Measurements from ENCODE around the gene C21orf58. TPM values are rescaled to one million over a fixed set of nuclear protein-coding genes. Genes with fewer than 3 reads are reported as not detected.

C21orf58 gene
- polyA plus RNA-seq, 4 donors = 6.1 to 26.2 (median 16.9) TPM

DNA sequence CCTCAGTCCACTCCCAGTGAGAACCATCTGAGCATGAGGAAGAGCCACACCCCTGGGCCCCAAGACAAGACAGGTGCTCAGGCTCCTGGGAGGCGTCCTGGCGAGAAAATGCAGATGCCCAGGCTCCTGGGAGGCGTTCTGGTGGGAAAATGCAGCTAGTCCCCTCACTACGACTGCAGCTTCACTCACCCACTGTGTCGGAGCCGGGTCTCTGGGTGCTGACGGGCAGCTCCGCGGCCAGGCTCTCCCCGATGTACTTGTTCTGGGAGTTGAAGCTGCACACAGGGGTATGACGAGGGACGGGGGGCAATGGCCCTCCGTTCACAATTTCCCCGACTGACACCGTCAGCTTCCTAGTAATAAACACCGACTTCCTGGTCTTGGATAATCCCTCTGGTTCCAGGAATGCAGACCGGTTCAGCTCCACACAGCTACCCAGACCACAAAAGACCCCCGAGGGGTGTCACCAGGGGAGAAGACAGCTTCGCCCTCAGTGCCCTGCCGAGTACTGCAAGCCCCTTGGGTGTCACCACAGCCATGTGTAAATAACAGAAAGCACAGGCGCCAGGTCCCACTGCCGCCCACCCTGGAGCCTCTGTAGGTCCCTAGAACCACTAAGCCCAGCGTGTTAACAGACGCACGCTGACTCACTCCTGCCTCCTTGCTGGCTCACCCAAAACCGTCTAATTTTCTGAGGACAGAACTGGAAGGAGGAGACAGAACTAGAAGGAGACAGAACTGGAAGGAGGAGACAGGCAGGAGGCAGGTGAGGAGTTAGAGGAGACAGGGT lies 57.7 kb downstream of the C21orf58 start:
- DNase-seq (ENCODE audit: low read depth in 4 of 4, low spot score in 2 of 4) = no peak

DNA sequence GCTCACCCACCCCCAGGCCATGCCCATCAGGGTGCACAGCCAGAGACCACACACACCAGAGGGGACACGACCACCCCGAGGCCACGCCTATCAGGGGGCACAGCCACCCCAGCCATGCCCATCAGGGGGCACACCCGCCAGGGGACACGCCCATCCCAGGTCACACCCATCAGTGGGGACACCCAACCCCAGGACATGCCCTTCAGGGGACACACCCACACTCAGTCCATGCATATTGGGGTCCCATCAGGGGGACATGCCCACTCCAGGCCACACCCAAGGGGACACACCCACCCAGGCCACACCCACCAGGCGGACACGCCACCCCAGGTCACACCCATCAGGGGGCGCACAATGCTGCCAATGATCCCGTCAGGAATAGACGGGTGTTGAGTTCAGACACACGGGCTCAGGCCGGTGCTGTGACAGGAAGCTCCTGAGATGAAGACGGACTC lies 59.0 kb downstream of the C21orf58 start:
- no peak for DNase-seq (ENCODE audit: low read depth in 4 of 4, low spot score in 2 of 4)

DNA sequence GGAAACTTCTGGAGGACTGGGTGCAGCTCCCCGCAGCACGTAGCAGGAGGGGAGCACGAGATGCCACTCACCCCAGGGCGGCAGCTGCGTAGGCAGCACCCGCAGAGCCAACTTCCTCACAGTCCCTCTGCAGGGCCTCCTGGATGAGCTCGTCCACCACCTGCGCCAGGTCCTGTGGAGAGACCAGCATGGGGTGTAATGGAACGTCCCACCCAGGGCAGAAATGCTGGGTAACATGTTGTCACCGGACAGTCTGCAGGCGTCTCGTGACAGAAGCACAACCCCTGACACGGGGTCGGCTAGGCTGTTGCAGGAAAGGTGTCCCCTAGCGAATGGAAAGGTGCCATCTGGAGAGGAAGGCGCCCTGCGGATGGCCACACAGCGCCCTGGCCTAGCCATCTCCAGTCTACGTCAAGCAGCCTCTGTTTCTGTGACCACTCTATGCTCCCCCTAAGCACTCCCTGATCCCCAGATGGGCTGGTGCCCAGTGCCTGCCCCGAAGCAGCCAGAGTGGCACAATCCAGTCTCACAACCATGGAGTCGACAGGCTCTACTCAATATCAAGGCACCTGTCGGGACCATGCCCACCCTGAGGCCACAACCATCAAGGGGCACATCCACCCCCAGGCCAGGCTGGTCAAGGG lies 59.5 kb downstream of the C21orf58 start:
- no peak for DNase-seq (ENCODE audit: low read depth in 4 of 4, low spot score in 2 of 4)

- no peak for DNase-seq (ENCODE audit: low read depth in 4 of 4, low spot score in 2 of 4)
Measured at GRCh38 chr21:46256501-46256994, 67.1 kb downstream of the C21orf58 start.

- DNase-seq (ENCODE audit: low read depth in 4 of 4, low spot score in 2 of 4) = no peak
Measured at GRCh38 chr21:46255758-46256337, 67.8 kb downstream of the C21orf58 start.

DNA sequence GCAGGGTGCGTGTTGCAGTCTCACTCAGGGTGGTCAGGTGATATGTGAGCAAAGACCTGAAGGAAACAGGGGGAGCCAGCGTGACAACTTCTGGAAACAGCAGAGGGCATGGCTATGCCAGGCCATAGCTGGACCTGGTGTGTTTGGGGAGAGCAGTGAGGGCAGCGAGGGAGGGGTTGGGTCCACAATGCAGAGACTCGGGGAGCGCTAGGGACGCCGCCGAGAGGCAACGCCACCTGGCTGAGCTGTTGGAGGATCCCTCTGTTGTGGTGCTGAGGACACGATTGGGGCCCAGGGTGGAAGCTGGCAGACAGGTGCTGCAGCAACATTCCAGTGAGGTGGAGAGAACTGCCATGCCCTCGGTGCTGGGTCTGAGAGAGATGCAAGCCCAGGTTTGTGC lies 68.5 kb downstream of the C21orf58 start:
- DNase-seq (ENCODE audit: low read depth in 4 of 4, low spot score in 2 of 4) = no peak

DNA sequence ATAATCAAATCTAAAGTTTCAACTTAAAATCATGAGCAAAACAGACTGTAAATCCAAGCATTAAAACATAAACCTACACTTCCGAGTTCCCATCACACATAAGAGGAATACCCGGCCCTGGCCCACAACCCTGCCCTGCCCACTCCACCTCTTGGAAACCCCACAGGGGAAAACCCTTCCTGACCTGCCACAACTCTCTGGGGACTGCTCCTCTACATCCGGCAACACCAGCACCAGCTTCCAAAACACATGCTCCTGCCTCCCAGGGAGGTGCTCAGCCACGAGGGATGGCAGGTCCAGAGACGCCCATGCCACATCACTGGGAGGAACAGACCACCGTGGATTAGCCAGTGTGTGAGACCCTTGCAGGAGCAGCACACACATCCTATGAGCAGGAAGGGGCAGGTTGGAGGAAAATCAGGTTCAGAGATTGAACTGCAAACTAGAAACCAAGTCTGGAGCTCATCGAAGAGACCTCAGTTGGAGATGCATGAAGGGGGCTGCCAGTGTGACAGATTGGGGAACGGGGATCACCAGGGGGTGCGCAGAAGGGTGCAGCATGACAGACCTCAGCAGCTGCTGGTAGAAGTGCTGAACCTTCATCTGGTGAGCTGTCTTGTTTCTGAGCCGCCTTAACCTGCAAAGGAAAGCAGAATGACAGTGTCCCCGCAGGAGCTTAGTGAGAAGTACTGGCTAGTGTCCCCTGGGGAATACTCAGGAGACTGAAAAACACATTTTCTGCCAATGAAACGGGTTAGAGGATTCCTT lies 69.3 kb downstream of the C21orf58 start:
- no peak for DNase-seq (ENCODE audit: low read depth in 4 of 4, low spot score in 2 of 4)

DNA sequence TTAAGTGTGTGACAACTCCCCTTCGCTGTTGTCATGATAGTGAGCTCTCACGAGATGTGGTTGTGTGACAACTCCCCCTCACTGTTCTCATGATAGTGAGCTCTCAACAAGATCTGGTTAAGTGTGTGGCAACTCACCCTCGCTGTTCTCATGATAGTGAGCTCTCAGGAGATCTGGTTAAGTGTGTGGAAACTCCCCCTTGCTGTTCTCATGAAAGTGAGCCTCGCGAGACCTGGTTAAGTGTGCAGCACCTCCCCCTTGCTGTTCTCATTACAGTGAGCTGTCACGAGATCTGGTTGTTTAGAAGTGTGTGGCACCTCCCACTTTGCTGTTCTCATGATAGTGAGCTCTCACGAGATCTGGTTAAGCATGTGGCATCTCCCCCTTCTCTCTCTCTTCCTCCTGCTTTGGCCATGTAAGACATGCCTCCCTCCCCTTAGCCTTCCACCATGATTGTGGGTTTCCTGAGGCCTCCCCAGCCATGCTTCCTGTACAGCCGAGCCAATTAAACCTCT lies 70.0 kb downstream of the C21orf58 start:
- no peak for DNase-seq (ENCODE audit: low read depth in 4 of 4, low spot score in 2 of 4)

- DNase-seq (ENCODE audit: low read depth in 4 of 4, low spot score in 2 of 4) = no peak
Measured at GRCh38 chr21:46252840-46253239, 70.8 kb downstream of the C21orf58 start.

Other genes starting within 250 kb of the C21orf58 start
- gene COL6A2, start 225.8 kb downstream of the C21orf58 start, polyA plus RNA-seq (ENCODE audit: insufficient read length in 4 of 4) = 100 to 1,000 TPM; 184 to 330 (median 231) TPM
- 10 to 100 TPM; 21.5 to 51.7 (median 31.4) TPM for gene FTCD, start 168.3 kb downstream of the C21orf58 start, polyA plus RNA-seq (ENCODE audit: insufficient read length in 4 of 4)
- gene SPATC1L, start 139.4 kb downstream of the C21orf58 start, polyA plus RNA-seq (ENCODE audit: insufficient read length in 4 of 4) = 10 to 100 TPM in 2 of 4 donors, 1 to 10 TPM in 2; 6.5 to 18.8 (median 13.6) TPM
- 10 to 100 TPM; 24.6 to 57.0 (median 41.4) TPM for gene LSS, start 95.1 kb downstream of the C21orf58 start, polyA plus RNA-seq (ENCODE audit: insufficient read length in 4 of 4)
- 100 to 1,000 TPM in 2 of 4 donors, 10 to 100 TPM in 2; 64.5 to 114 (median 87.3) TPM for gene MCM3AP, start 38.3 kb downstream of the C21orf58 start, polyA plus RNA-seq (ENCODE audit: insufficient read length in 4 of 4)
- 10 to 100 TPM; 21.7 to 27.1 (median 23.3) TPM for gene YBEY, start 37.5 kb downstream of the C21orf58 start, polyA plus RNA-seq (ENCODE audit: insufficient read length in 4 of 4)
- 10 to 100 TPM; 25.6 to 46.3 (median 35.3) TPM for gene PCNT, start 286 bp upstream of the C21orf58 start, polyA plus RNA-seq (ENCODE audit: insufficient read length in 4 of 4)
- 10 to 100 TPM; 23.7 to 56.3 (median 39.0) TPM for gene DIP2A, start 135.0 kb upstream of the C21orf58 start, polyA plus RNA-seq (ENCODE audit: insufficient read length in 4 of 4)